PC-3 (cell line): ENCODE results near the gene GSTP1. TPM values are rescaled to one million over a fixed set of nuclear protein-coding genes. Genes with fewer than 3 reads are reported as not detected.

ENCODE experiments used
- ATAC-seq: fragments of 200-7000 bp; cut with Tn5 transposase; 2 replicates; pipeline ENCODE4 v1.9.1; 2020; ENCODE audit warnings: mild to moderate bottlenecking, moderate library complexity
- BruUV-seq: library from RNA; stranded (reverse); fragments of 400-500 nt; replicated peaks from 2 replicates; lab custom pipeline; 2021; lab: Mats Ljungman, UMichigan
- CTCF ChIA-PET: fragments of 300-600 bp; sonication (Branson Sonifier 250); formaldehyde crosslinking; loops from one replicate; lab custom pipeline; 2022; ENCODE audit warnings: antibody characterized with exemption; lab: Charles Lee
- POLR2A ChIA-PET: fragments of 300-600 bp; sonication (Branson Sonifier 250); formaldehyde crosslinking; loops from one replicate; lab custom pipeline; 2022; ENCODE audit warnings: antibody characterized with exemption; ENCODE audit not compliant: unreplicated experiment; lab: Charles Lee
- DNase-seq: peaks from one replicate; pipeline ENCODE4 v3.0.0-alpha.2; 2015
- H2AFZ ChIP-seq: fragments of 300-600 bp; sonication (generic); 2 replicates; pipeline ENCODE4 v1.6.0; 2016; ENCODE audit warnings: antibody characterized with exemption, low read length
- H3F3A ChIP-seq: fragments of 300-600 bp; sonication (generic); one replicate; pipeline ENCODE4 v1.6.0; 2017; ENCODE audit warnings: antibody characterized with exemption, low read length, control low read depth, mild to moderate bottlenecking; ENCODE audit not compliant: unreplicated experiment
- H3K27ac ChIP-seq: fragments of 300-600 bp; sonication (generic); 2 replicates; pipeline ENCODE4 v1.5.1; 2016; ENCODE audit warnings: mild to moderate bottlenecking, low read length
- H3K27me3 ChIP-seq: fragments of 300-600 bp; sonication (generic); 2 replicates; pipeline ENCODE4 v1.6.1; 2016; ENCODE audit warnings: low read length, mixed read lengths
- H3K36me3 ChIP-seq: fragments of 300-600 bp; sonication (generic); 2 replicates; pipeline ENCODE4 v1.6.1; 2016; ENCODE audit warnings: low read depth, mixed run types, low read length, mixed read lengths
- H3K4me1 ChIP-seq: fragments of 300-600 bp; sonication (generic); 2 replicates; pipeline ENCODE4 v1.5.1; 2016; ENCODE audit warnings: low read length; ENCODE audit not compliant: insufficient read depth
- H3K4me2 ChIP-seq: fragments of 300-600 bp; sonication (generic); 2 replicates; pipeline ENCODE4 v1.6.0; 2016; ENCODE audit warnings: low read length
- H3K4me3 ChIP-seq: fragments of 300-600 bp; sonication (generic); 2 replicates; pipeline ENCODE4 v1.5.1; 2016; ENCODE audit warnings: mild to moderate bottlenecking, low read length, mixed read lengths
- H3K79me2 ChIP-seq: fragments of 300-600 bp; sonication (generic); 2 replicates; pipeline ENCODE4 v1.6.1; 2017; ENCODE audit warnings: low read length, mixed read lengths
- H3K9ac ChIP-seq: fragments of 300-600 bp; sonication (generic); 2 replicates; pipeline ENCODE4 v1.6.0; 2016; ENCODE audit warnings: mild to moderate bottlenecking, low read length
- H3K9me2 ChIP-seq: fragments of 300-600 bp; sonication (generic); replicated peaks from 2 replicates; pipeline ENCODE4 v1.6.1; 2016; ENCODE audit warnings: mixed run types, low read length, mixed read lengths
- H3K9me3 ChIP-seq: fragments of 300-600 bp; sonication (generic); 2 replicates; pipeline ENCODE4 v1.6.1; 2016; ENCODE audit warnings: low read length, mixed read lengths
- H4K20me1 ChIP-seq: fragments of 300-600 bp; sonication (generic); 2 replicates; pipeline ENCODE4 v1.6.1; 2016; ENCODE audit warnings: low read length, mixed read lengths
- CTCF ChIP-seq: fragments of 300-600 bp; sonication (generic); conservative IDR thresholded peaks from 2 replicates; pipeline ENCODE4 v1.5.1; 2017; ENCODE audit warnings: antibody characterized with exemption, low read depth, mild to moderate bottlenecking, low read length
- EZH2 ChIP-seq: fragments of 300-600 bp; sonication (generic); IDR thresholded peaks from one replicate; pipeline ENCODE4 v1.6.1; 2017; ENCODE audit warnings: antibody characterized with exemption, mild to moderate bottlenecking, low read length; ENCODE audit not compliant: unreplicated experiment
- EZH2phosphoT487 ChIP-seq: fragments of 300-600 bp; sonication (generic); IDR thresholded peaks from 2 replicates; pipeline ENCODE4 v1.6.1; 2018; ENCODE audit warnings: mild to moderate bottlenecking, antibody characterized with exemption, low read length, borderline replicate concordance
- intact Hi-C: fragments of 100-400 bp; cut with micrococcal nuclease; formaldehyde crosslinking; loops from 2 replicates; pipeline ENCODE4 v1.9.0; 2023
- total RNA-seq: library from RNA; depleted of rRNA; stranded (reverse); fragments of >200 nt; gene quantifications from 2 replicates; pipeline ENCODE4 v1.2.3, GENCODE V29; 2014

GSTP1 gene
- total RNA-seq, 1 experiment from 2014 or later, result 1,154 TPM

GRCh38 chr11:67584205-67584880 lies 731 bp downstream of the GSTP1 start:
- POLR2A ChIA-PET, result no interaction called here
- TF ChIP-seq CTCF (no peak), EZH2phosphoT487 (no peak), EZH2 (no peak)
- Histone ChIP-seq H3K9ac (peak overlapping the region; percentile 89), H3K4me1 (peaks cover 26% of the 10 kb centered on the region), H4K20me1 (0 out of 2 replicates have a peak, but pooled peaks cover 6% of the 10 kb centered on the region), H3K36me3 (peaks cover 7% of the 10 kb centered on the region; the same call in 1 of the 2 replicates), H2AFZ (0 out of 2 replicates have a peak overlapping the region, but pooled peaks have one; percentile 32), H3K9me2 (no peaks in the 10 kb centered on the region), H3K9me3 (no peaks in the 10 kb centered on the region), H3K79me2 (peaks cover 19% of the 10 kb centered on the region), H3K27me3 (no peaks in the 10 kb centered on the region), H3K4me3 (peak overlapping the region; percentile 76), H3K4me2 (peak overlapping the region; percentile 80), H3F3A (no peaks in the 10 kb centered on the region), H3K27ac (peak overlapping the region; percentile 46)
- DNase-seq (peak; percentile 19), ATAC-seq (peak; percentile 16)
- BruUV-seq, result TSS peak; percentile 46
- CTCF ChIA-PET, result interaction anchor here (0.6 to 0.8 kb wide), 2 partner anchors 14 to 30 kb away, joined by 3 read pairs; no protein-coding TSS in a partner anchor
- intact Hi-C loops, result no loop called here

GRCh38 chr11:67584881-67585873 lies 1.6 kb downstream of the GSTP1 start:
- Histone ChIP-seq H2AFZ (no peak overlapping the region), H3K4me1 (peaks cover 26% of the 10 kb centered on the region), H3K9me2 (no peaks in the 10 kb centered on the region), H3K9ac (peak overlapping the region; percentile 89; the same call in 1 of the 2 replicates), H3K4me2 (peak overlapping the region; percentile 80), H3K9me3 (no peaks in the 10 kb centered on the region), H4K20me1 (0 out of 2 replicates have a peak, but pooled peaks cover 6% of the 10 kb centered on the region), H3K4me3 (peak overlapping the region; percentile 76), H3F3A (no peaks in the 10 kb centered on the region), H3K27me3 (no peaks in the 10 kb centered on the region), H3K27ac (no peak overlapping the region), H3K79me2 (peaks cover 19% of the 10 kb centered on the region), H3K36me3 (peaks cover 7% of the 10 kb centered on the region; the same call in 1 of the 2 replicates)
- CTCF ChIA-PET, result no interaction called here
- no peak for DNase-seq
- TF ChIP-seq EZH2 (no peak), EZH2phosphoT487 (no peak), CTCF (no peak)
- ATAC-seq, result no peak
- POLR2A ChIA-PET, result no interaction called here
- no TSS peak for BruUV-seq
- intact Hi-C loops, result no loop called here
